Epithelial cell of proximal tubule (primary cell): Measurements from ENCODE around the gene AFAP1L2. TPM values are rescaled to one million over a fixed set of nuclear protein-coding genes. Genes with fewer than 3 reads are reported as not detected.

Experiments used
- DNase-seq: peaks from one replicate; pipeline ENCODE4 v3.0.0-alpha.2; 2011; ENCODE audit warnings: low read depth
- H3K4me3 ChIP-seq: 2 replicates; pipeline ENCODE4 v1.5.1; 2011; ENCODE audit warnings: low read depth, mild to moderate bottlenecking, low read length
- CTCF ChIP-seq: conservative IDR thresholded peaks from 2 replicates; pipeline ENCODE4 v1.5.1; 2012; ENCODE audit warnings: low read depth, mild to moderate bottlenecking, low read length
- total RNA-seq: library from RNA; depleted of rRNA; stranded (reverse); fragments of >200 nt; gene quantifications from 2 replicates; pipeline ENCODE4 v1.2.3, GENCODE V29; 2015

AFAP1L2 gene
- total RNA-seq, 1 donor from 2014 or later = 14.2 TPM

DNA sequence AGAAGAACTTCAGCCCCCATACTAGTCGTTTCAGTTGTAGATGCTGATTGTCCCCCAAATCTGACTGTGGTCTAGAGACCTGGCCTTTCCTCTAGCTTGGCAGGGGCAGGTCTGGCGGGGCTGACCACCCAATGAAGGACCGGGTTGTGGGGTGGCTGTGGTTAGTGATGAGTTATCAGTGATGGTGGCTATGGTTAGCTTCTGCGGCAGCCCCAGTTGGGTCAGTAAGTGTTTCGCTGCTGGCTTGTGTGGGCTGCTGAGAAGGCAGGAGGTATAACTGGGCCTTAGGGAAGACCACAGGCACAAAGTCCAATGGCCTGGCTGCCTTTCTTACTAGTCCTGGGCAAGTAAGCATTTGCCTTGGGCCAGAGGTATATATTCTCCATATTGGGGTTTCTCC lies 143.9 kb downstream of the AFAP1L2 start:
- no peak for DNase-seq
- TF ChIP-seq CTCF = no peak
- H3K4me3 ChIP-seq = no peak overlapping the region

DNA sequence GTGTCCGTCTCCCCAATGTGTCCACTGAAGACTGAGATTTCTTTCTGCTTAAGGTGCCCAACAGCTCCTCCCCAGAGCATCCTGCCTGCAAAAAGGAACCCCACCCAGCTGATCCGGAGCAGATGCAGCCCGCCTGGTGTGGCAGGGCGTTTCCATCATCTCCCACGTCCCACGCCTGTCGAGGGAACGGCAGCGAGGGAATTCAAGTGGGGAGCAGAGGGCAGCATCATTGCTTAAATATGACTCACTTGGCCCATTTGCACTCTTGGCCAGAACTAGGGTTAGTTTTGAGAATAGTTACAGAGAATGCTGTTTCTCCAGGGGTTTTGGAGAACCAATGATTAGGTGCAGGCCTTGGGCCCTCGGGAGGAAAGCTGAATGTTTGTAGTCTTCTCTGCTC lies 144.5 kb downstream of the AFAP1L2 start:
- no peak for DNase-seq
- H3K4me3 ChIP-seq = no peak overlapping the region
- no peak for TF ChIP-seq CTCF

DNA sequence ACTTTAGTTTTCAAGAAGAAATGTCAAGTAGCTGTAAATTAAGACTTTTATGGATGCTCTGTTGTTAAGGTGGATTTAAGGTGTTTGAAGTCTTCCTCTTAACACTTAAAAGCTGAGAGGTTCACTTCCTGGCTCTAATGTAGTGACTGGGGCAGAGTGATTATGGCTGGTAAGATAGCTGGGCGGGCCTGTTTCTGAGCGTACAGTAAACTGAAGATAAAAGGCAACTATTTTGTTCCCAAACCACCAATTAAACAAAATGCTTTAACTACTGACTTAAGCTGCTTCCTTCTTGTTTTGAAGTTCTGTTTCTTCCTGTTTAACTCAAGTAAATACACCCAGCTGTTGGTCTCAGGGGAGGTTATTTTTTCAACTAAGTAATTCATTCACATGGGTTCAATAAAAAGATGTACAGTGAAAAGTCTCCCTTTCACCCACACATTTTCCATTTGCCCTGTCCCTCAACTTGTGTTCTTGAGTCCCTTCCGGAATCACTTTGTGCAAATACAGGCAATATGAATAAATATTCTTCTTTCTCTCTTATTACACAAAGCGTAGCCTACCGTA lies 145.9 kb downstream of the AFAP1L2 start:
- TF ChIP-seq CTCF = no peak
- H3K4me3 ChIP-seq = no peak overlapping the region
- DNase-seq = no peak

- no peak overlapping the region for H3K4me3 ChIP-seq
These were observed 146.8 kb downstream of the AFAP1L2 start for GRCh38 chr10:114257498-114257897.

GRCh38 chr10:114256822-114257221 lies 147.5 kb downstream of the AFAP1L2 start:
- TF ChIP-seq CTCF = no peak
- no peak overlapping the region for H3K4me3 ChIP-seq
- no peak for DNase-seq

More at GRCh38 chr10:114257498-114257897, 146.8 kb downstream of the AFAP1L2 start:
- no peak for TF ChIP-seq CTCF
- no peak for DNase-seq

DNA sequence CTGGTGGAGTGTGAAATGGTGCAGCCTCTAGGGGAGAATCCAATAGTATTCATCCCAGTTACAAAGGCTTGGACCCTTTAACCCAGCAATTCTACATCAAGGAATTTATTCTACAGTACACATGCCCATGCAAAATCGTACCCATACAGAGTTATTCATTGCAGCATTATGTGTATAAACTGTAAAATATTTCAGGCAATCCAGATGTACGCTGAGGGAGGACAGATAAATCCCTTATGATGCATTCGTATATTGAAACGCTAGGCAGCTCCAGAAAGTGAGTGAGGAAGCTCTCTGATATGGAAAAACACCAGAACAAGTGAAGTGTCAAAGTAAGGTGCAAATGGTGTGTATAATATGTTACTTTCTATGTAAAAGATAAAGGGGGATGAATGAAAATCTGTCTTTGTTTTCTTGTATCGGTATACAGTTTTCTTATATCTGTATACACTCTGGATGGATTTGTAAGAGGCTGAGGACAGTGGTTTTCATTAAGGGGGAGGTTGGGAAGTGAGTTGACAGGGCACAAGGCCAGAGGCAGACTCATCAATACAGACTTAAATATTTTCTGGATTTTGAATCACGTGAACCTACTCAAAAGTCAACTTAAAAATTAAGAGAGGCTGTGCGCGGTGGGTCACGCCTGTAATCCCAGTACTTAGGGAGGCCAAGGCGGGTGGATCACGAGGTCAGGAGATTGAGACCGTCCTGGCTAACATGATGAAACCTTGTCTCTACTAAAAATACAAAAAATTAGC lies 148.1 kb downstream of the AFAP1L2 start:
- DNase-seq = no peak
- no peak overlapping the region for H3K4me3 ChIP-seq
- TF ChIP-seq CTCF = no peak

- DNase-seq = no peak
- TF ChIP-seq CTCF = no peak
- no peak overlapping the region for H3K4me3 ChIP-seq
These were observed 149.1 kb downstream of the AFAP1L2 start for GRCh38 chr10:114255227-114255626.
